Activated effector memory CD4-positive, alpha-beta T cell treated with Interleukin-2 at 50 U/mL for 16 hours (primary cell): Measurements from ENCODE around the gene GPATCH8.
"Not testable (repeated sequence)": the region's sequence is repeated elsewhere in the genome, so short reads cannot be mapped to it uniquely, and the experiment has no call there.

ENCODE experiments used
- DNase-seq: peaks from one replicate; pipeline ENCODE4 v3.0.0-alpha.2; 2020

Gene GPATCH8

GRCh38 chr17:44394112-44394511 is 109.1 kb downstream of the GPATCH8 start:
- not testable (repeated sequence) for DNase-seq

GRCh38 chr17:44390250-44390870 is 112.8 kb downstream of the GPATCH8 start:
- DNase-seq = no peak

- DNase-seq = no peak
Measured at GRCh38 chr17:44389723-44390202, 113.4 kb downstream of the GPATCH8 start.

- DNase-seq = no peak
Measured at GRCh38 chr17:44389281-44389680, 113.9 kb downstream of the GPATCH8 start, which contains the start of gene ITGA2B. TSS of gene ITGA2B (minus strand) at chr17:44389649. CDS start at chr17:44389473, 176 bp downstream.

GRCh38 chr17:44387804-44388203 is 115.4 kb downstream of the GPATCH8 start:
- DNase-seq = no peak

GRCh38 chr17:44386182-44386525 is 117.1 kb downstream of the GPATCH8 start:
- no peak for DNase-seq

- DNase-seq = peak; percentile 71
Measured at GRCh38 chr17:44385287-44386181, 117.7 kb downstream of the GPATCH8 start.

GRCh38 chr17:44384823-44385286 is 118.4 kb downstream of the GPATCH8 start:
- no peak for DNase-seq

- DNase-seq = no peak
Measured at GRCh38 chr17:44384281-44384822, 118.9 kb downstream of the GPATCH8 start.

- DNase-seq = no peak
Measured at GRCh38 chr17:44383861-44384260, 119.3 kb downstream of the GPATCH8 start.

- no peak for DNase-seq
Measured at GRCh38 chr17:44383363-44383762, 119.8 kb downstream of the GPATCH8 start.

- DNase-seq = no peak
Measured at GRCh38 chr17:44382917-44383316, 120.3 kb downstream of the GPATCH8 start.

GRCh38 chr17:44381810-44382305 is 121.3 kb downstream of the GPATCH8 start:
- no peak for DNase-seq

GRCh38 chr17:44380767-44381166 is 122.4 kb downstream of the GPATCH8 start:
- no peak for DNase-seq

- no peak for DNase-seq
Measured at GRCh38 chr17:44379887-44380286, 123.3 kb downstream of the GPATCH8 start.

GRCh38 chr17:44378171-44378705 is 125.0 kb downstream of the GPATCH8 start:
- no peak for DNase-seq

- DNase-seq = no peak
Measured at GRCh38 chr17:44376779-44377178, 126.4 kb downstream of the GPATCH8 start.

GRCh38 chr17:44376124-44376523 is 127.1 kb downstream of the GPATCH8 start:
- no peak for DNase-seq

GRCh38 chr17:44375196-44376017 is 127.8 kb downstream of the GPATCH8 start:
- no peak for DNase-seq

- no peak for DNase-seq
Measured at GRCh38 chr17:44374306-44375195, 128.7 kb downstream of the GPATCH8 start.

GRCh38 chr17:44372036-44372435 is 131.2 kb downstream of the GPATCH8 start:
- no peak for DNase-seq
